ENCODE measurements around the gene MAN1A1.
"Not testable (repeated sequence)": the region's sequence is repeated elsewhere in the genome, so short reads cannot be mapped to it uniquely, and the experiment has no call there.

The MAN1A1 gene

DNA sequence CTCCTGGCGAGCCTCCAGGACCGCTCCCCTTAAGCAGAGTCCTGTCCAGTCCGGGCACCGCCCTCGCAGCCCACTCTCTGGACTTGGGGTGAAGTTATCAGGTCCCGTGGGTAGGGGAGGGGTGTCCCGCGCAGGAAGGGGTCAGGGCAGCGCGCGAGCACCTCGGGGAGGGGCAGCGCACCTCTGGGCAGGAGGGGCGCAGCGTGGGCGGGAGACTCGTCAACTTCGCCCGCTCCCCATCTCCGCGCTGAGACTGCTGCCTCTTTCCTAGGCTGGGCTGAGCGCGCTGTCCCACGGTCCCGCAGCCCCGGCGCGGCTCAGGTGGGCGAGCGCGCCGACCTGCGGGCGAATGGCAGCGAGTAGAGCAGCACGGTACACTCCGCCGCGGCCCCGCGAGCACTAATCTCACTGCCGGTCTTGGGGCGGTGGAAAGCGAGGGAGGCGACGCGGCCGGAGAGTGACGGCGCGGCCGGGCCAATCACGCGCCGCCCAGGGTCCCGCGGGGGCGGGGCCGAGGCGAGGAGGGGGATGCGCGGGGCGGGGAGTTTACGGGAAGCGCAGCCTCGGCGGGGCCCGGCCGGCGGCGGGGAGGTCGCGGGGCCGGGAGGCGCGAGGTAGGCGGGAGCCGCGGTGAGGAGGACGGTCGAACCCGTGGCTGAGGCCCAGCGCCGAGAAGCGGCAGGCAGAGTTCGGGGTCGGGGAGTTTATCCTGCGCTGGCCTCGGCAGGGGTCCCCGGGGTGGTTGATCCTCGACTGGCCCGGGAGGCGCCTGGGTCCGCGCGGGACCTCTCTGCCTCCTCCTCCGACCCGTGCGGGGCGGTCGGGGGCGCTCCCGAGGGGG is at the start of gene MAN1A1:
Gene MAN1A1 (minus strand): TSS at position 401 of the 841 bp plus-strand sequence. CDS start 696 bp downstream, outside the sequence.
- DNase-seq, result peak; percentile 36

DNA sequence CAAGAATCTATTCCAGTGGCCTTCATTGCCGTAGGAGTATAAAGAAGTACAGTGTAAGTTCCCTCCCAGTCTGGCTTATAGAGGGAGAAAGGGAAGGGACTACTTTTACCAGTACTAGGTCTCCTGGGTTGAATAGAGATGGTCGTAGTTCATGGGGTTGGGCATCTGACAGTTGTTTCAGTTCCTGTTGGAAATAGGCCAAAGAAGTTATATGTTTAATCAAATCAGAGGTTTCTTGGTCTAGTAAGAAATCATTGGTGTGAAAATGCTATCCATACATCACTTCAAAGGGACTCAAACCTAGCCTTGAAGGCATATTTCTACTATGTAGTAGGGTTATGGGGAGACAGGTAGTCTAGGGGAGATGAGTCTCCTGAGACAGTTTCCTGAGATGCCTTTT is 45.6 kb upstream of the MAN1A1 start:
- DNase-seq, result no peak

DNA sequence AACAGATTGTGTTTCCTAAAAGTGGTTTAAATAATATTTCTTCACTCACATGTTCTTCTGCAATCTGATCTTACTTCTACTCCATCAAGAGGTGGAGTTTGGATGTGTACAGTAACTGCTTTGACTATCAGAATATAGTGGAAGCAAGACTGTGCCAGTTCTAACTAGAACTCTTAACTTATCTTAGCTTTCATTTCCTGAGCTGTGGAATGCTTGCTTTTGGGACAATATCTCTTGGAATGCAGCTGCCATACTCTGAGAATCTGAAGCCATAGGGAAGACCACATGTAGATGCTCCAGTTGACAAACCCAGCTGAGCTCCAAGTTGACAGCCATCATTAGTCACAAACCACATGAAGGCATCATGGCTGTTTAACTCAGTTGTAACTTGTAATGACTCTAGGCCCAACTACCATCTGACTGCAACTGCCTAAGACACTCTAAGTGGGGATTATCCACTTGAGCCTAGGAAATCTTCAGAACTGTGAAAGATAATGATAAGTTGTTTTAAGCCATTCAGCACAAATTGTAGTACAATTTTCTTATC is 40.8 kb upstream of the MAN1A1 start:
- DNase-seq, result no peak

DNA sequence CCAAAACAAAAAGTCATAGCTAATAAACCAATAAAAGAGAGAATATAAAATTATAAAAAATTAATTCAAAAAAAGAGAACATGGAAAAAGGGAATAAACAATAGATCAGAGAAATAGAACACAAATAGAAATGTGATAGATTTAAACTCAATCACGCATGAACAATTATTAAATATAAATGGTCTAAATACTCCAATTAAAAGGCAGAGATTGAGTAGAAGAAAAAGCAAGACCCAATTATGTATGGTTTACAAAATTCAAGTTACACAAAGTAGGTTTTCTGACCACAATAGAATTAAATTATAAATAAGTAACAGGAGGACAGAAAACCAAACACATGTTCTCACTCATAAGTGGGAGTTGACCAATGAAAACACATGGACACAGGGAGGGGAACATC is 36.4 kb upstream of the MAN1A1 start:
- DNase-seq, result no peak

DNA sequence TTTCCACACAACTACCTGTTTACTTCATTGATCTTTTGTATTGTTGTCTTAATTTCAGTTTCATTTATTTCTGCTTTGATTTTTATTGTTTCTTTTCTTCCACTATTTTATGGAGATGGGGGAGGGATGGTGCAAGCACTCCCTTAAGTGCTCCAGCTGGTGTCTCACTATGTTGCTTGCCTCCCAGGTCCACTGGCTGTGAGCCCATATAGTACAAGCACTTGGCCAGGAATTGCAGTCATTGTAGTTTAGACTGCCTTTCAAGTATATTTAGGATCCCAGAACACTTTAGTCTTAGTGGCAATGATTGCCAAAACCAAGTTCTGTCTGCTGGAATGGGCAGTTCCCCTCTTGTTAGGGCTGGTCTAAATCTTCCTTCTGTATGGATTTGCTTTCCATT is 34.9 kb upstream of the MAN1A1 start:
- DNase-seq, result no peak

DNA sequence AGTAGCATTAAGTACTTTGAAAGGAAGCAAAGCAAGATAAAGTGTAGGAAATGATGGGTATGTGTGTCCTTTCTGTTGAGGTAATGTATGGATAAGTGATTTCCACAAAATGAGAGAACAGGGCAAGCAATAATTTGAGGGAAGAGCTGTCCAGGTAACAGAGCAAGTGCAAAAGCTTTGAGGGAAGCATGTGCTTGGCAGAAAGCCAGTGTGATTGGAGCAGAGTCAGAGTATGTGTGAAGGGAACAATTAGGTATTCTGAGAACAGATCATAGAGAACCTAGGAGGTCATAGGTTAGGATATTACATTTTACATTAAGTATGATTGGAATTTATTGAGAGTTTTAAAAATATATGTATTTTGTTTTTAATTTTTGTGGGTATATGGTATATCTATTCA is 30.2 kb upstream of the MAN1A1 start:
- peak; percentile 1 for DNase-seq

DNA sequence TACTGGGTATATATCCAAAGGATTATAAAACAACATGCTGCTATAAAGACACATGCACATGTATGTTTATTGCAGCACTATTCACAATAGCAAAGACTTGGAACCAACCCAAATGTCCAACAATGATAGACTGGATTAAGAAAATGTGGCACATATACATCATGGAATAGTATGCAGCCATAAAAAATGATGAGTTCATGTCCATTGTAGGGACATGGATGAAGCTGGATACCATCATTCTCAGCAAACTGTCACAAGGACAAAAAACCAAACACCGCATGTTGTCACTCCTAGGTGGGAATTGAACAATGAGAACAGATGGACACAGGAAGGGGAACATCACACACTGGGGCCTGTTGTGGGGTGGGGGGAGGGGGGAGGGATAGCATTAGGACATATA is 27.5 kb upstream of the MAN1A1 start:
- not testable (repeated sequence) for DNase-seq

DNA sequence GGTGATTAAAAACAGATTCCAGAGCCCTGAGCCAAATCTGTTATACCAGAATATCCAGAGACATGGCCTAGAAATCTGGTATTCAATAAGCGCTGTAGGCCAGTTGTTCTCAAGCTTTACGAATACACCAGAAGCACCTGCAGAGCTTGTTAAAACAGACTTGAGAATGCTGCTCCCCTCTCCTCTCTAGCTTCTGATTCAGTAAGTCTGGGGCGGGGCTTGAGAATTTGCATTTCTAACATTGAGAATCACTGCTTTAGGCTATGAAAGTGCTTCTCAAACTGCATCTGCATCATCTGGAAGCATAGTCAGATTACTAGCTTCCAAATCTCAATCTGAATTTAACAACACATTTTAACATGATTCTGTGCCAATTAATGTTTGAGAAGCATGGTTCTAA is 20.5 kb upstream of the MAN1A1 start:
- no peak for DNase-seq

DNA sequence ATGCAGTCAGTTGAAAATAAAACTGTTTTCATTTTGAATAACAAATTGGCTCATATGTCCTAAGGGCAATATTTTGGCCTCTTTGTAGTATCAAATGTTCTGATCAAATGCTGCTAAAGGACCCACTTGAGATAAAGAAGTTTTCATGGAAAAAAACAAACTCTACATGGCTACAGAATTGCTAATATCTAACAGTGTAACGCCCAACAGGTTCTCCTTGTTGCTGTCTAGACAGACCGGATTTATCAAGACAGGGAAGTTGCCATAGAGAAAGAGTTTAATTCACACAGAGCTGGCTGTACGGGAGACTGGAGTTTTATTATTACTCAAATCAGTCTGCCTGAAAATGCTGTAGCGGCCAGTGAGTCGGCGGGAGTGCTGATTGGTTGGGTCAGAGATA is 19.4 kb upstream of the MAN1A1 start:
- DNase-seq, result no peak

DNA sequence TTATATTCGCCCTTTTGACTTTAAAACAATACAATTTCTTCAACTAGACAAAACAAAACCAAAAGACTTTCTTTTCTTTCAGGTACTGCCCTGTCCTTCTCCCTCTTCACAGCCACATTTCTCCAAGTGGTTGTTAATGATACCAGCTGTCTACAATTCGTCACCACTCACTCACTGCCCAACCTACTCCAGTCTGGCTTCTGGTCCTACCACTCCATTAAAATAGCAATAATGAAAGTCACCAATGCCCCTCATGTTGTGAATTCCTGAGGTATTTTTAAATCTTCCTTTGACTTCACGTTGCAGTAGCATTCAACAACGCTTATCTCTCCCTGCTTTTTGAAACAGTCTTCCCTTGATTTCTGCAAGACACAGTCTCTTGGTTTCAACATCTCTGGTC is 11.6 kb upstream of the MAN1A1 start:
- no peak for DNase-seq

DNA sequence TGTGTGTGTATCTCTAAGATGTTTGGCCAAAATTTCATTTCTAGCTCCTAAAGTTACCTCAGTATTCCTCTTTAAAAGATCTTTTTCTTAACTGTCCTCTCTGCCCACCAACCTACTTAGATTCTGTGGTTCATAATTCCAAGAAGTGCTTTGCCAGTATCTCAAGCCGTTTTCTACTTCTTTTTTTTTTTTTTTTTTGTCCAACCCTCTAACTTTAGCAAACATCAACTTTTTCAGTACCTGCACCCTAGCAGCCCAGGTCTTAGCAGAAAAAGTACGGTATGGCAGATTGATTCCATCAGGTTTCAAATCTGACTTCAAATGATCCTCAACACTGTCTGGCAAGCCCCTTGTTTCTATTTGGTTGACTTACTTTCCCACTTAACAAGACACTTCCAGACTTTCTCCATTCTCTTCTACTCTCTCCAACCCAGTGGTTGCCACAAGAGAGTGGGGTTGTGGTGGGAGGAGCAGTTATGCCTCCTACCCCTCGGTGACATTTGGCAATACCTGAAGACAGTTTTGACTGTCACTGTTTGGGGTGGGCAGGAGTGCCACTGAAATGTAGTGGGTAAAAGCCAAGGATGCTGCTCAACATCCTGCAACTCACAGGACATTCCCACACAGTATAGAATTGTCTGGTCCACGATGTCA is 10.8 kb upstream of the MAN1A1 start:
- no peak for DNase-seq

DNA sequence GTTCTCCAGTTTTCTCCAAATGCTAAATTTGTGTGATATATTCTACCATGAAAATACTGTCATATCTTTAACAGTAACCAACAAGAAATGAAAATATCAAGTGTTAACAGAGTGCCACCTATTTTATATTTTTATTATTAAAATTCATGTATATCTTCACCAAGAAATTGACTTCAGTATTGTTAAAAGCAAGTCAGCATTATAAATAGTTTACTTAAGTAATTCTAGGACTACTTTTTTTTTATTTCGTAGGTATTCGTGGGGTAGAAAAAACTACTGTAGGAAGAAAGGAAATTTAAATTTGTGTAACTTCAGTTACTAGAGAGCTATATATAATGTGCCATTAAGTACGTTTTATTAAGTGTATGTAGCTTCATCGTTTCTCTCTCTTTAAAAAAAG is 6.3 kb upstream of the MAN1A1 start:
- no peak for DNase-seq

DNA sequence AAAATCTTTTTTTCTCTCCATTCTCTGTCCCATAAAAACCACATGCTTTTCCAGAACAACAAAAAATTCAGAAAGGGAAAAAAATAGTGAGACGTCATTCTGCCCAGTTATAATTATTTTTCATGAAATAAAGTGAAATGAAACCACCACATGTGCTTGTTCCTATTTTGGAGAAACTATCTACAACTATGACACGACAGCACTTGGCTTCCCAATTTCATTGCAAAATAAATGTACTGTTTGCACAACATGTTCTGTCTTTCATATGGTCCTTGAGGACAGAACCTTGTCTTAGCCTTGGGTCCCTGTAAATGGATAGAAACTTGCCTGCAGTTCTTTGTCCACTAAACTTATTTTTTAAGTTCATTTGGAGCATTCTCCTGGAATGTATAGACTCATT is 5.6 kb upstream of the MAN1A1 start:
- DNase-seq, result no peak

DNA sequence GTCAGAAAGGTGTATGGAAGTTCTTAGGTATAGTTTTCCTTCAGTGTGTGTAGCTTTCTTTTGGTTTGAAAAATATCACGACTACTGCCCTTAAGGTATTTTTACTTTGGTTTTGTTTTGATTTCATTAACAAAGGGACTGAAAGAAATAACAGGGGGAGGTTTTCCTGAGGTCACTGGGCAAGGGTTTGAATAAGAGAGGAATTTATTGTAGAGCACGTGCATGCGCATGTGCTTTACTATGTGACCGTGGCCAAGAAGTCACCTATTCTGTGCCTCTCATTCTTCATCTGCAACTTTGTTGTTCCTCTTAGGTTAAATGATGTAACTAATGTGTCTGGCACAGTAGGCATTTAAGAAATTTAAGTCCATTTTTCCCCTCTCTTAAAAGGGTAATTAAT is 4.1 kb upstream of the MAN1A1 start:
- DNase-seq, result no peak

DNA sequence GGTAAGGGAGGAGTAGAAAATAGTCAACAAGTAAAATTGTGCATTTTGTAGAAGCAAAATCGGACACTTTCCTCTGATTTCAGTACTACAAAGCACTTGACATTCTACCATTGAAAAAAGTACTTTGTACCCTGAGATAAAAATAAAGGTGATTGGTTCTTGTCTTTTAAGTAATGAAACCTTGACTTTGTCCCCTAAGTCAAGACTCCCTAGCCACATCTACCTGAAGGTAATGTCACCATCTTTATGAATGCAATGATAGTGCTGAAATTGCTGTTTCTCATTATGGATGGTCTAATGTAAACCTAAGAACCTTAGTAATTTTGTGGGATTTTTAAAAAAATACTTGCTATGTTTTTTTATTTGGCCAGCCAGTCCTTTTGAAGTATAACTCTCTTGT is 2.4 kb upstream of the MAN1A1 start:
- no peak for DNase-seq

DNA sequence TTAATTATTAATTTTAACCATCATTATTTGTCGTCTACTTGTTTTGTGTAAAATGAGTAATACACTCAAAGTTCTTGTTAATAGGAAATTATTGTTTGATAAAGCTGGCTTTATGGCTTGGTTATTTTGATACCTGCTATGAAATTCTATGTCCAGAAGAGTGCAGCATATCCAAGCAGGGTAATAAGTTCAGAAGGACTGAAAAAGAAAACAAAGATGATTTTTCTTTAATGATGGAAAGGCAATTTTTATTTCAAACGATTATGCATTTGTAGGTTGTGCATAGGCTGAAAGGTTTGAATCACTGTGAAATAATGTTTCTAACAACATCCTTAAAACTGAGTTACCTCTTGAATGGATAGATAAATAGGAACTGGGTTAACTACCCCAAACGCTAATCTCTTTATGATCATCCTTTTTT is 1.4 kb upstream of the MAN1A1 start:
- DNase-seq, result peak; percentile 16

DNA sequence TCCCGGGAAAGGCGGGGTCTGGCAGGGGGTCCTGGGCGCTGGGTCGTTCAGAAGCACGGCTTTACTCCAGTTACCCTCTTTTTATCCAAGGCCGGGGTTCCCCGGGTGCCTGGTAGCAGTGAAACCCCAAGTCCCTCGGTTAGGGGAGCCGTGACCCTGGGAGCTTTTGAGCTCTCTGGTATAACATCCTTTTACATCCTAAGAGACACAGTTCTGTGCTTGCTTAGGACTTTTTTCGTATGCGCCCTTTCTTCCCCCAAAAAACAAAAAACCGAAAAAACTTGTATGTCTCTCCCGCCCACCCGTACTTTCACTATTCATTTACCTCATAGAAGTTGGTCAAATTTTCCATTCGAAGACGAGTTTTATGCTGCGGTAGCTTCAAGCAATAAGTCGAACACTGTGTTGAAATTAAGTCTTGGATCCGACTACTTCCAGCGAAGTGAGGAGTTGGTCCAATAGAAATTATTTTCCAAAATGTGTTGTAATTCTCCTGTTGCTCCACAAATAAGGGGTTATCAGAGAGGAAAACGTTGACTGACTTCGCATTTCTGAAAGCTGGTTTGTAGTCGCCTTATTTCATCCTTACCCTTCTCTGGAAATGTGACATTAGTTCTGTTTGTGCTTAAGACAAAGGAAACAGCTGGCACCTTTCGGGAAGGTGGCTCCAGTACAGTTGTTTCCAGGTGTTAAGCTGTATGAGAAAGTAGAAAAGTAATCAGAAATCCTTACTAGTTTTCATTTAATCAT is 816 bp upstream of the MAN1A1 start:
- no peak for DNase-seq

DNA sequence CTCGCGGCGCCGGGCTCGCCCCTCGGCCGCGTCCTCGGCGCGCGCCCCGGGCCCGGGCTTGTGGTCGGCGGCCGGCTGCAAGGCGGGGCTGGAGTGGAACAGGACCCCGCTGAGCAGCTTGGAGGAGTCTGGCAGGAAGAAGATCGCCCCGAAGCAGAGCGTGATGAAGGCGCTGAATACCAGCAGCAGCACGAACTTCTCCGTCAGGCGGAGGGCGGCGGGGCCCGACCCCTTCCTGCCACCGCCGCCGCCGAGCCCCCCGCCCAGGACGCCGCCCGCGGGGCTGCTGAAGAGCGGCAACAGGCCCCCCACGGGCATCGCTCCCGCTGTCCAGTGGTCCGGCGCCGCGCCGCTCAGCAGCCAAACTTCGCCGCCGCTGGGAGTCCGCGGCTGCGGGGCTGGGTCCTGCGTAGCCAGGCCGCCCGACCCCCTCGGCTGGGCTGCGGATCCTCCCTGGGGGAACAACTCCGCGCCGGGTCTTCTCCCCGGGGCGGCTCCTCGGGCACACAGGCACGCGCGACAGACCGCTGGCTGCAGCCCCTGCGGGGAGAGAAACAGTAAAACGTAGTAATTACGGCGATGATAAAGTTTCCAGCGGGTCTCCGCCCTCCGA is 707 bp downstream of the MAN1A1 start:
- no peak for DNase-seq

DNA sequence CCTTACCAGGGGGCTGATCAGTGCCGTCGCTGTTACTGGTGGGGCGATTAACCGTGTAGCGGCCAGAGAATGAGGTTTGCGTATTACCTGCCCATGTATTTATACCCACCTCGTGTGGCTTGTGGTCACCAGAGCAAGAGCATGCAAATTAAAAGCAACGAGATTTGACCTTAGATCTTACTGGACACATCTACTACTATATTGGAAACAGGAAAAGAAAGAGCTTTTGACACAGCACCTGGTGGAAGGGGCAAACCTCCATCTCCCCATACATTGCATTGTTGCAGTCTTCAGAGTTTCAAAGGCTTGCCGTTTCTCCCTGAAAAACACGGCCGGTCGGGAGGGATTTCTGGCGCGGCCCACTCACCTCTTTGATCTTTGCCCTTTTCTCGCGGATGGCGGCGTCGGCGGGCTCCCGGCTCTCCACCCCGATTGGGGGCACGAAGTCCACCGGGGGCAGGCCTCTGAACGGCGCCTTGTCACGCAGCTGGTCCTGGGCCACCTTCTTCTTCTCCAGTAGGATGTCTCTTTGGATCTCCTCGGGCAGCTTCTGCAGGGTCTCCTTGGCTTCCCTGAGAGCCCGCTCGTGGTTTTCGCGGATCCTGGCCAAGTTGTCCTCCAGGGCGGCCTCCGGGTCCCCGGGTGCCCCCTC is 1.3 kb downstream of the MAN1A1 start:
- no peak for DNase-seq

DNA sequence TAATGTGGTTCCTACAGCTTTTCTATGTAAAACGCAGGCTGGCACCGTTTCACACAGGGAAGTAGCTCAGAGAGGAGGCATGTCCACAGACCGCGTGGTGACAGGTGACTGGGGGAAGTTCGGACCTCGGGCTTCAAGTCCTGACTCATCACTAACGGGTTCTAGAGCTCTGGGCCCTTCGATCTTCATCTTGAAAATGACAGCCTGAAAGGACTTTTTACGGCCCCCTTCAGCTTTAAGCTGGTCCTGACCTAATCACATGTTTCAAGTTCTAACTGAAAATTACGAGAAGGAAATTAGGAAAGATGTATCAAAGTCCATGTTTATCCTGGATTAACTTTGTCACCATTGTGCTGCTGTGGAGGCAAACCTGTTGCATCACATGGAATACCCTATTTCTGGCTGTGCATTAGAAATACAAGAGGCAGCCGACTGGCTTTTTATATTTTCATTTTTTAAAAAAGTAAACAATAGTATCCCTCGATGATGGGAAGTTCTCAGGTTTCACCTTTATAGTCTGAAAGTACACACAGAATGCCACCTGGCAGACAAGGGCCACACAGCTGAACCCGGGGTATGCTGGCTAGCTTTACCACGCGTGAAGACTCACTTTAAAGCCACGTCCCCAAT is 2.0 kb downstream of the MAN1A1 start:
- no peak for DNase-seq

DNA sequence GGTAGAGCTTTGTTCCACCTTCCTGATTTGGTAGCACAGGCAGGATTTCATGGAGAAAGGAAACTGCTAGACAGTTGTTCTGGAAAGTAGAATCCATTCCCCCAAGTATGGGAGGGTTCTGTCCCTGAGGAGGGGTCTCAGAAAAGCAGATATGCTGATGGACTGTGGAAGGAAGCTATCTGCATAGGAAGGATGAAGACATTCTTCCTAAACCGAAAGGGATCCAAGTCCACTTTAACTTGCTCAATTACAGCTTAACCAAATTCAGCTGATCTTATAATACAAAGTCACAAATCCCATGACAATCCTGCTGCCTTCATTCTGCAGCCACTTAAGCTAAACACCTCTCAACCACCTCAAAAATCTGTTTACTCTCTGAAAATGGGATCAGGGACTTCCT is 2.6 kb downstream of the MAN1A1 start:
- DNase-seq, result no peak

DNA sequence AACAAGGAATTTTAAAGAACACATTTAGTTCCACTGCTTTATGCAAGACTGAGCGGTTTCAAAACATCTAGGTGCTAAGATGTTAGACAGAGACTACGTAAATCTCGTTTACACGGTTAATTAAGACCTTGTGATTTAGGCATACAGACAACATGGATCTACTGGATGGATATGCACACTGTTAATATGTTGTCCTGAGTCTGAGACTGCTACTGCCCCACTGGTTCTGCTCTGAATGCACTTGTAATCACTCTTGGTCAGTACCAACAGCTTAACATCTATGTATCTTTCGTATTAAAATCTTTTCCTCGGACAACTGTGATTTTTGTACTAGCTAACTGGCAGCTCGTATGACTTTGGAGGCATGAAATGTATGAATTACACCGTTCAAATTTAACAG is 3.1 kb downstream of the MAN1A1 start:
- DNase-seq, result no peak

All from COR-L47 (cell line).